Upper lobe of left lung (tissue), 4 donors: ENCODE results near the gene CYLD.

ENCODE experiments used
- CTCF ChIP-seq, 6 experiments: fragments of 450-650 bp in 4 of 6; fragments of 200-600 bp in 2 of 6; sonication (generic) in 2 of 6; IDR thresholded peaks; one replicate each; pipeline ENCODE4 v1.5.1; 2016 to 2019; ENCODE audit warnings: antibody characterized with exemption in 6 of 6
- EP300 ChIP-seq, 4 donors: sonication (generic); formaldehyde crosslinking; IDR thresholded peaks; one replicate each; pipeline ENCODE4 v1.5.1; 2017; ENCODE audit warnings: antibody characterized with exemption in 4 of 4, control low read depth in 2 of 4
- POLR2A ChIP-seq, 4 donors: fragments of 450-650 bp; IDR thresholded peaks; one replicate each; pipeline ENCODE4 v1.5.1; 2016 to 2017; ENCODE audit warnings: antibody characterized with exemption in 4 of 4, mild to moderate bottlenecking in 2 of 4
- POLR2AphosphoS5 ChIP-seq, 2 donors: sonication (generic); formaldehyde crosslinking; IDR thresholded peaks; one replicate each; pipeline ENCODE4 v1.5.1; 2017; ENCODE audit warnings: antibody characterized with exemption in 2 of 2

GRCh38 chr16:50815382-50815781, 73.5 kb downstream of the CYLD start:
- TF ChIP-seq POLR2A (IDR thresholded peaks at IDR 0.05): no peak
- no peak for TF ChIP-seq CTCF (IDR thresholded peaks at IDR 0.05)
- TF ChIP-seq POLR2AphosphoS5 (IDR thresholded peaks at IDR 0.05): no peak
- TF ChIP-seq EP300 (IDR thresholded peaks at IDR 0.05): no peak
